HG02973 (cell line): ENCODE results near the gene NCKAP1.
"Not testable (repeated sequence)": the region's sequence is repeated elsewhere in the genome, so short reads cannot be mapped to it uniquely, and the experiment has no call there.

Source experiments
- ATAC-seq: cut with Tn5 transposase; IDR thresholded peaks from one replicate; pipeline ENCODE4 v1.9.1; 2021; ENCODE audit warnings: moderate library complexity; ENCODE audit not compliant: unreplicated experiment

Gene NCKAP1

DNA sequence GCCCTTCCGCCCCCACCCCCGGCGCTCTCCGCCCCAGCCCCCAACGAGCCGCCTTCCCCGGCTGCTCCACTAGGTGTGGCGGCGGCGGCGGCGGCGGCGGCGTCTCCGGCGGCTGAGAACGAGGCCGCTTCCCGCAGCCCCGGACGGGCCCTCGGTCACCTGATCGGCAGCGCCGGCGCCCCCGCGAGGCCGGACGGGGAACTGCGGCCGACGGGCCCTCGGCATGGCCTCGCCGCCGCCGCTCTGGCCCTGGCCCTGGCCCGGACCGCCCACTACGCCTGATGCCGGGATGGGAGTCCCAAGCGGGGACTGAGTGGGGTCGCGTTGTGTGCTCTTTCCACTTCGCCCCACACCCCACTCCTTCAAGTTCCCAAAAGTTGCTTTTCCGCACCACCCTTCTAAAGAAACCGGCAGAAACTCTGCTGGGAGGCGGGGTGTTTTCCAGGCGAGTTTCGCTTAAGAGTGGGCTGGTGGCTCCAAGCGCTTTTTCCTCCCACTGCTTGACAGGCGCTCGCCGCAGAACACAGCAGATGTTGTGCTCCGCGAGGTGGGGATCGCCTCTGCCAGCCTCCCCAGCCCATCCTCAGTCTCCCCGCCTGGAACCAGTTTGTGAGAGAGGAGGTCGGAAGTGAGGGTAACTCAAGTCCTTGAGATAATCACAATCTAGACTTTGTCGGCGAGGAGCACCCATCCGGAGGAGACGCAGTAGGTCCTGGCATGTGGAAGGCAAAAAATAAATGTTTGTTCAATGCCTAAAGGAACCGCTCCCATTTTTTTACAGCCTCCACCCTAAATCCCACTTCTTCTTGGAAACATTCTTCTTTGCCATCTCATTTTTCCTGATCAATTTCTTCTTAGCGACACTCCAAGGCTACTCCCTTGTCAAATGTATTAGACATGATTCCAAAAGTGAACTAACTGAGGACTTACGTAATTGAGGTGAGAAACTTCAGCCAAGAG lies at the start of gene NCKAP1:
Gene NCKAP1 (minus strand): TSS at position 117 of the 960 bp plus-strand sequence. CDS start 358 bp downstream, outside the sequence.
- ATAC-seq: peak; percentile 79

- no peak for ATAC-seq
These were observed 43.7 kb upstream of the NCKAP1 start for GRCh38 chr2:183081911-183082310.

DNA sequence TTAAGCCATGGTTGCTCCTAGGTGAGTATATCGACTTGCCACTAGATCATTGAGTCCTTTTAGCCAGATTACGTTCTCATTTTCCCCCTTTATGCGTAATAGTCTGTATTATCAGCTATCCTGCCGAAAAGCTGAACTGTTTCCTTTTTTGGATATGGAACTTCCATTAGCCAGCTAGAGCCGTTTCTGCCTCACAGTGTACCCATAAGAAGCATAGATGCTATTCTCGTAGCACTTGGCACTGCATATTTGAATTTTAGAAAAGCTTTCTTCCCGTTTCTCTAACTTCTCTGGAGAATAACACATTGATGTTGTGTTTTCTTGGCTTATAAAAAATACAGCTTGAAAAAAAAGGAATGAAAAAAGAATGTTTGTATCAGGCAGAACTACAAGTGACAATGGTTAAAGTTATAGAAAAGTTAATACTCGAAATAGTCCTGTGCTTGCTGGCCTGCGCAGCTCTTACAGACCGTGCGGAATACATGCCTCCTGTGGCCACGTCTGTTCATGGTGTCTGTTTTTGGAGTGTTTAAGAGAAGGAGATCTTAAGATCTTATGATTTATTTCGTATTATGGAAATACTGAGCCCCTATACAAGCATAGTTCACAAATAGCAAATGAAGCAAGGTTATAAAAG lies 41.0 kb upstream of the NCKAP1 start:
- ATAC-seq: peak; percentile 43

DNA sequence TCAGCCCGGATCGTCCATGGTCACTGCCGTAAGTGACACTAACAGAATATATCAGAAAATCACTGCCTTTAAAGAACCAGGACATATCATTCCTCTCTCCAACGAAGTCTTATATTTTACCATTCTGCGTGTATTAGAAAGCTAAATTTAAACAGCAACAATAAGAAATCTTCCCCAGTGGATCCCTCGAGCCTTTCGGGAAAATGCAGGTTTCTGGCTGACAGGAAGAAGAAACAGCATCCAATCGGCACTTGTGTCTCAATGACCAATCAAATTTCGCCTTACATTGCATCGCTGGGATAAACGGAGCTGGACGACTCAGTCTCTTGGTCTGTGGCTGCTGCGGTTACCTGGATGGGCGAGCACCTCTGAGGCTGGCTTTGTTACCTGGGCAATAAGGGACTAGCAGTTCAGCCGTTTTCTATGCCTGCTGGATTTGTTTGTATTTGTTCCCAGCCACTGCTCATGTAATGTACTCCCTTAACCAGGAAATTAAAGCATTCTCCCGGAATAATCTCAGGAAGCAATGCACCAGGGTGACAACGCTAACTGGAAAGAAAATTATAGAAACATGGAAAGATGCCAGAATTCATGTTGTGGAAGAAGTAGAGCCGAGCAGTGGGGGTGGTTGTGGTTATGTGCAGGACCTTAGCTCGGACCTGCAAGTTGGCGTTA lies 40.3 kb upstream of the NCKAP1 start, which contains the start of gene DUSP19:
Gene DUSP19 (plus strand): TSS at position 284 of the 675 bp plus-strand sequence. CDS start 187 bp downstream, at position 471.
- peak; percentile 84 for ATAC-seq

DNA sequence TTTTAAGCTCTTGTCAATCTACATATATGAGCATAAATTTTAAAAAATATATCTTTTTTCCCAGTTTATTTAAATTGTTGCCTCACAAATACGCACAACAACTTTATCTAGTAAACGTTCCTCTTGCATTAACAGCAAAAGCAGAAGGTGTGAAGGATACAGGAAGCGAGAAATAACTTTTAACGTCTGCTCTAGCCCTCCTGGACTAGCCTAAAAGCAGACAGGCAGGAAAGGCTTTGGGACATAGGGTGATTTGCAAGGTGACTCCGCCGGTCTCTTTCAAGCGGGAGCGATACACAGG lies 39.9 kb upstream of the NCKAP1 start:
- no peak for ATAC-seq

- no peak for ATAC-seq
These were observed 33.9 kb upstream of the NCKAP1 start for GRCh38 chr2:183072177-183072576.

GRCh38 chr2:183070942-183071844 lies 32.9 kb upstream of the NCKAP1 start:
- ATAC-seq: no peak

GRCh38 chr2:183069174-183069573 lies 30.9 kb upstream of the NCKAP1 start:
- no peak for ATAC-seq

DNA sequence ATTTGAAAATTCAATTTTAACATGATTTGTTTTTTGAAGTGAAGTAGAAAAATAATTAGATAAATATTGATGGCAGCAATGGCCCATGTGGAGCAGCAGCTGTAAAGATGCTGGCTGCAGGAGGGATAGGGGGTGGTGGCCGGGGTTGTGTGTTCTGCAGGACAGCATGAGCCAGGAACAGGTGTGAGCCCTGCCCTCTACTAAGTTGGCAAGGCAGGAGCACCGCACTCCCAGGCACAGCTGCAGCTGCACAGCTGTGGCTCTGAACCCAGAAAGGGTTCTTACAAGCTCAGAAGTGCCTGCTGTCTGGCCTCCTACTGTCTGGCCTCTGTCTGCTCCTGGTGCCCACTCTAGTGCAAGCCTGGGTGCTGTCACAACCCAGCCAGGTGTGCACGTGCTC lies 30.3 kb upstream of the NCKAP1 start:
- ATAC-seq: no peak

- peak; percentile 81 for ATAC-seq
These were observed 24.8 kb upstream of the NCKAP1 start for GRCh38 chr2:183063083-183063482.

- ATAC-seq: no peak
These were observed 22.4 kb upstream of the NCKAP1 start for GRCh38 chr2:183060571-183061231.

DNA sequence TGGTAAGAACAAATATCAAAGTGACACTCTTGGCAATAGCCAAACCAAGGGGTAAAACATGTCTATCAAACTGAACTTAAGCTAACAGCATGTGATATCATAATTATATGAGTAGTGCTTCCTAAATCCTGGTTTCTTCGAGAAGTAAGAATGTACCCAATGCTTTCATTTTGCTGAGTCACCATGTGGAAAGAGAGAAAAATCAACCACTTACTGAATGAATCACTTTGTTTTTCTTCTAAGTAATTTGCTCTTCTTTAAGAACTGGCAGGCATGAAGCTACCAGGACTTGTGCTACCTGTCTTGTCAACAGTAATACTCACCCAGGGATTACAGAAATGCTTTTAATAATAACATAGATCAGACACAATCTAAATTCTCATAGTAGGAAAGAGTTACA lies 21.3 kb upstream of the NCKAP1 start:
- no peak for ATAC-seq

DNA sequence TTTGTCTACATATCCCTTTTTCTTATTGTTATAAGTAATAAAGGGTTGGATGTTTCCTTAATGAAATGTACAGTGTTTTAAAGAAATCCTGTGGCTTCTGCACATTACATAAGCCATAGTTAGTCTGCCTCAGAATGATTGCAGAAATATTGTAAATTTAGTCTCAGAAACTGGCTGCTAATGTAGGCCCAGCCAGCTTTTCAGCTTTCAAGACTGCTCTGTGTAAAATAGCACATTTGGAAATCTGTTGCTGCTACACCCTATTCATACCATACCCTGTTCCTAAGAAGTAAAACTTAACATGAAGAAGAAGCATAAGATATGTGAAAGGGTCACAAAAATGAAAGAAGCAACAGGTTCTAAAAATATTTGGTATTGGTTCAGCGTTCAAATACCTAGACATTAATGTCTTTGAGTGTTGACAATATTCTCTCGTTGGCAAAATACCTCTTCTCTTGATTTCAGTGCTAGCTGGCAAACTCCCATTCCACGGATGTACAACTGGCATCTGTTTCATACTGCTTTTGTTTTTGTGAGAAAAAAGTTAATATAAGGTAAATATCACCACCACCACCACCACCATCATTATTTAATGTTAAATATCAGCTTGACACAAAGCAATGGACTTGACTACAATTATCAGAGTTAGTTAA lies 19.2 kb upstream of the NCKAP1 start:
- peak; percentile 42 for ATAC-seq

- ATAC-seq: no peak
These were observed 11.2 kb upstream of the NCKAP1 start for GRCh38 chr2:183049420-183049819.

DNA sequence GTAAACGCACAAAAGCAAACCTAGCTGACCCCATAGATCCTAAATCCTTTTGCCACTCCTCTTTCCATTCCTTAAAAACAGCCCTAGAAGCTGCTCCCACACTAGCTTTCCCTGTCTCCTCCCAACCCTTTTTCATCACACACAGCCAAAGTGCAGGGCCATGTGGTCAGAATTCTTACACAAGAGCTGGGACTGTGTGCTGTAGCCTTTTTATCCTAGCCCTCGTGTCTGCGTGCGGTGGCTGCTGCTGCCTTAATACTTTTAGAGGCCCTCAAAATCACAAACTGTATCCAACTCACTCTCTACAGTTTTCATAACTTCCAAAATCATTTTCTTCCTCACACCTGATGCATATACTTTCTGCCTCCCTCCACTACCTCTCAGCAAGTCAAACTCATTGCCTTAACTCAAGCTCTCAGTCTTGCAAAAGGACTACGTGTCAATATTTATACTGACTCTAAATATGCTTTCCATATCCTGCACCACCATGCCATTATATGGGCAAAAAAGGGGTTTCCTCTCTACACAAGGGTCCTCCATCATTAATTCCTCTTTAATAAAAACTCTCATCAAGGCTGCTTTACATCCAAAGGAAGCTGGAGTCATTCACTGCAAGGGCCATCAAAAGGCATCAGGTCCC lies 9.3 kb upstream of the NCKAP1 start:
- ATAC-seq: not testable (repeated sequence)

GRCh38 chr2:183043580-183043979 lies 5.3 kb upstream of the NCKAP1 start:
- ATAC-seq: not testable (repeated sequence)

DNA sequence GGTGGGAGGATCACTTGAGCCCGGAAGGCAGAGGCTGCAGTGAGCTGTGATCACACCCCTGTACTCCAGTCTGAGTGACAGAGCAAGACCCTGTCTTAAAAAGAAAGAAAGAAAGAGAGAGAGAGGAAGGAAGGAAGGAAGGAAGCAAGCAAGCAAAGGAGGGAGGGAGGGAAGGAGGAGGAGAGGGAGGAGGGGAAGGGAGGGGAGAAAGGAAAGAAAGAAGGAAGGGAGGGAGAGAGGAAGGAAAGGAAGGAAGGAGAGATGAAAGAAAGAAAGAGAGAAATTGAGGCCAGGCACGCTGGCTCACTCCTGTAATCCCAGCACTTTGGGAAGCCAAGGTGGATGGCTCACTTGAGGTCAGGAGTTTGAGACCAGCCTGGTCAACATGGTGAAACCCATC lies 2.3 kb upstream of the NCKAP1 start:
- ATAC-seq: no peak

- peak; percentile 36 for ATAC-seq
These were observed 510 bp downstream of the NCKAP1 start for GRCh38 chr2:183037553-183038340.
